Activated CD4-positive, alpha-beta T cell treated with anti-CD3 and anti-CD28 coated beads, Interleukin-2, Interleukin-6, amounts not matched to agents 100 ng/mL and 50 ng/mL, durations not matched to agents 16 hours and 8 hours (primary cell): Measurements from ENCODE around the gene ULK4.

Experiments
- DNase-seq: peaks from one replicate; pipeline ENCODE4 v3.0.0-alpha.2; 2020

Gene ULK4

GRCh38 chr3:41334426-41334825 is 627.5 kb downstream of the ULK4 start:
- no peak for DNase-seq

GRCh38 chr3:41331041-41331440 is 630.9 kb downstream of the ULK4 start:
- DNase-seq, result no peak

DNA sequence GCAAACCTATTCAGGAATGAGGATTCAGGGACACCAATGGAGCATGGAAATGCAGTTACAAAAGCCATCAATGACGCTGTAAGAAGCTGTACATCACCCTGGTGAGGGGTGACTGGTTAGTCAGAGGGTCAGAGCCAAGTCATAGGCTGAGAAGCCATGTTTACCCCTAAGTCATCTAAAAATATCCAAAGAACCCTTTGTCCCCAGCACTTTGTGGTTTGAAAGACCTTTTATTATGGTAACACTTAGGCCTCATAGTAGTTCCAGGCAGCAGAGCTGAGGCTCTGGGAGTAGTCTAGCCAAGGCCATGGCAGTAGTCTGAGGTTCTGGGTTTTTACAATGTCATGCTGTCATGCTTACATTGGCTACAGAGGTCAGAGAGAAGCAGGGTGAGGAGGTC is 631.4 kb downstream of the ULK4 start:
- no peak for DNase-seq

DNA sequence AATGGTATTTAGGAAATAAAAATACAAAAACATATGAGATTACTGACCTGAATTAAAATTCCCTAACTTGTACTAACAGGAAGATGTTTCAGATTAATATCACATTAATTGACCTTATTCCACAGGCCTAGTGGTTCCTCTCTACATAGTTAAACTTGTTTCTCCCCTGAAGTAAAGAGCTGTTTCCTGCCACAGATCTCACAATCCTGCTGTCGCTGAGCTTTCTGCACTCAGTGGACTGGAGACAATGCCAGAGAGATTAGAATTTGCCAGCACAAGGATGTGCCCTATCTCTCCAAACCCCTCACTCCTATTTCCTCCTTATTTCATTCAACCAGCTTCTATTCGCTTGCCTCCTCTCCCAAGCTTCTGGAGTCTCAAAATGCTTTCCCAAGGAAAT is 632.0 kb downstream of the ULK4 start:
- DNase-seq, result no peak

DNA sequence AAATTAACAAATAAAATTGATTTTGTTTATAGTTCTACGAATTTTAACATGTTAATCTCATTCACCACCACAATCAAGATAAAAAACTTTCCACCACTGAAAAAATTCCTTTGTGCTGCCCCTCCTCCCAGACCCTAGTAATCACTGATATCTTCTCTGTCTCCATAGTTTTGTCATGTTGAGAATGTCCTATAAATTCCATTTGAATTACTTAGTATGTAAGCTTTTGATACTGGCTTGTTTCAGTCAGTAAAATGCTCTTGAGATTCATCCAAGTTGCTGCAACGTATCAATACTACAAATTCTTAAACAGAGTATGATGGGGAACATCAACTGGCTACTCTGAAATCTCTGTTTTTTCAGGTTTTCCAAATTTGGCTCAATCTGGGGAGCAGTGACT is 633.0 kb downstream of the ULK4 start:
- DNase-seq, result no peak

- DNase-seq, result no peak
Observed at GRCh38 chr3:41327718-41328117, 634.2 kb downstream of the ULK4 start.

- no peak for DNase-seq
Observed at GRCh38 chr3:41324156-41324475, 637.8 kb downstream of the ULK4 start.

GRCh38 chr3:41323467-41324155 is 638.3 kb downstream of the ULK4 start:
- DNase-seq, result no peak

- no peak for DNase-seq
Observed at GRCh38 chr3:41321642-41321980, 640.3 kb downstream of the ULK4 start.

GRCh38 chr3:41320953-41321641 is 640.8 kb downstream of the ULK4 start:
- no peak for DNase-seq

DNA sequence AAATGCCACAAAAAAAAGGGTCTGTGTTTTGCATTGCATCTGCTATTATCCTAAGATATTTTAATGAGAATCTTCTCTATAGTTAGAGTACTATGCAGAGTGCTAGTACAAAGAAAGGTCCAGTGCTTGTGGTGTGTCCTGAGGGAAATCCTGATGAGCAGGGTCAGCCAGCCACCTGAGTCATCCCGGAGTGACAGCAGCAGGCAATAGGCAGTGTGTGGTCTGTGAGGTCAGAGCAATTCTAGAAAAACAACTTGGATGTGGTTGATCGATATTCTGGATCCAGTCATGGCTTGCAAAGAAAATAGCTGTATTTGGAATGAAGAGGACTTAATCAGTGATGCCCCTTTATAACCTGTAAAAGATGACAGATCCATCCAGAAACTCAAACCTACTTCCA is 643.4 kb downstream of the ULK4 start:
- no peak for DNase-seq

DNA sequence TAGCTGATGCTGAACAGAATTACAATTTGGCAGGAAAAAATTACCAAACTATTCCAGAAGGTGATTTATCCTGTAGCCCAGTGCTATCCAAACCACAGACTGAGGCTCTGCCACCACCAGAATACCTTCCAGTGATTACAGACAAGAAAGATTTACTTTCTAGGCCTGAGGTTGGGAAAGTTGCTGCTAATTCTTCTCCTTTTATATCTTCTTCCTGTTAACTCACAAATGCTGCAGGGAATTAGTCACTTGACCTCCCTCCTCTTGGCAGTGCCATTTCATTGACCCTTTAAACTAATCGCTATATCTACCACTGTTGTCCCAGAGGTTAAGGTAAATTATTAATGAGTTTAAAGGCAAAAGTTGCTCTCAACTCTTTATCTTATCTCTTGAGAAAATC is 644.2 kb downstream of the ULK4 start:
- no peak for DNase-seq

GRCh38 chr3:41317298-41317697 is 644.6 kb downstream of the ULK4 start:
- DNase-seq, result no peak

DNA sequence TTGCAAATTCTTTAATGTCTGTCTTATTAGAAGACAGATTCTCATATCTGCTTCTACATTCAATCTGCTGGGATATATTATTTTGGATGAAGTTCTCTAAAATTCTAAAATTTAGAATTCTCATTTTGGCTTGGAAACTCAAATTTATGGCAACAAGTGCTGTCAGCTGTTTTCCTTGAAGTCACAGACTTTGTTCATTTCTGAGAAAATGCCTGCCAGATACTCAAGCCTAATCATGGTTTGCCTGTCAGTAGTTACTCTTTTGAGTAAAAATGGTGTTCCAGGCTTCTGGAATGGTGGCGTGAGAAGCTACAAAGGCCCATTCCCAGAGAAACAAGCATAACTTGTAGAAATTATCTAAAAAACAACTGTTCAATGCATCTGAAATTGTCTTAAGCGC is 646.8 kb downstream of the ULK4 start:
- DNase-seq, result no peak

DNA sequence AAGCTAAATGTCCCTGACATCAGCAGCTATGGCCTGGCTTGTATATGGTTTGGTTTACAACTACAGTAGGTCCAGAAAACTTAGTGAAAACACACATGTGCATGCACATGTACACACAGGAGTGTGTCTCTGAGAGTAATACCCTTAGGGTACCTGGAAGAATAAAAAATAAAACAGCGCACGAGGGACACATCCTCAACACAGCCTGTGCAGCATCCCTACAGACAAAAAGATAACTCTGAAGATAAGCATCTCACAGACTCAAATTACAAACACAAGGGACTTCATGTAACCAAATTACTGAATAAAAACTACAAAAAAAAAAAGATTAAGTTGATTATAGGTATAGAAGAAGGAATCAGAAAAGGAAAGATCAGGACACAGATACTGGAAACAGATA is 653.8 kb downstream of the ULK4 start:
- no peak for DNase-seq

DNA sequence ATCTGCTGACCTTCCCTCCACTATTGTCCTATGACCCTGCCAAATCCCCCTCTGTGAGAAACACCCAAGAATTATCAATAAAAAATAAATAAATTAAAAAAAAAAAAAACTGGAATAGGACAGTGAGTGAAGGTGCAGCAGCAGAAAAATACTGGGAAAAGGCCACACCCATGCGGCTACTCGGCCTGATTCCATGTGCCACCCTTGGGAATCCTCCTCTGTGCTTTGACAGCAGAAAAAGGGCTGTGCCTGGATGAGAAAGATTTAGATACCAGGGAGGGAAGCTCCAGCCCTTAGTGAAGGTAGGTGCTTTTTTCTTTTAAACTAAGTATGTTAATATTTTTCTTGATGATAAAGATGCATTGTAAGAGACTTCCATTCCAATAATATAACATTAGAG is 654.8 kb downstream of the ULK4 start:
- DNase-seq, result no peak

GRCh38 chr3:41304593-41304992 is 657.3 kb downstream of the ULK4 start:
- no peak for DNase-seq

GRCh38 chr3:41302295-41302694 is 659.6 kb downstream of the ULK4 start:
- no peak for DNase-seq

GRCh38 chr3:41301548-41301947 is 660.4 kb downstream of the ULK4 start:
- DNase-seq, result no peak

GRCh38 chr3:41299036-41299435 is 662.9 kb downstream of the ULK4 start:
- no peak for DNase-seq

DNA sequence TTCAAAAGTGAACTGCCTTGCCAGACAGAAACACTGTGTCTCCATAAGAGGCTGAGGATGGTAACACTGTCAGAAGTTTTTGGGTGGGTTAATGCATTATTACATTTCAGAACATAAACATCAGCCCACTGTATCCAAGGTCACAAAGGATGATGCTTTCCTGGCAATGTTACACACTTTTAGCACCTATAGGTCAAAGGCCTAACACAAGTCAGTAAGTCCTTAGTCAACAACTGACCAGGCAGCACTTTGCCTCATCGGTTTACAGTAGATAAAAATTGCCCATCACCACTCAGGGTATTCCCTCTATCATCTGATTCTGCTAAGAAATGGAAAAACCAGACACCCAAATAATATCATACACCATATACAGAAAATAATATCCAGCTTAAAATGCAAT is 664.2 kb downstream of the ULK4 start:
- no peak for DNase-seq

DNA sequence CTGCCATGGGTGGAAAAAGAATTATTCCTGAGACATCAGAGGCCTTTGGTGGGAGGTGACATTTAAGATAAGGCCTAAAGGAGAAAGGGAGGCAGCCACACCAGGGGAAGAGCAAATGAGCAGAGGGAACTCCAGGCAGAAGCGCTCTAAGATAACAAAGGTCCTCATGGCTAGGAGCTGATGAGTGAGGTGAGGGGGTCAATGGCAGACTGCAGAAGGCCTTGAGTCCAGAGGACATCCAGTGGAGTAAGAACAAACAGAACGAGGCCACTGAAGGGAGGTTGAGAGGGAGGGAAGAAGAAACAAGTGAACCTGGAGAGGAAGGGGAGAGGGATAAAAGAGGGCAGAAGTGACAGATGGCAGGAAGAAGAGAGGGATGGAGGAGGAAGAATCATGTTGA is 665.3 kb downstream of the ULK4 start:
- no peak for DNase-seq

- peak; percentile 13 for DNase-seq
Observed at GRCh38 chr3:41295740-41296139, 666.2 kb downstream of the ULK4 start.

- no peak for DNase-seq
Observed at GRCh38 chr3:41293169-41293681, 668.7 kb downstream of the ULK4 start.

GRCh38 chr3:41290736-41291135 is 671.2 kb downstream of the ULK4 start:
- no peak for DNase-seq
